Measurements from ENCODE around the gene WNK1.
"Not testable (repeated sequence)": the region's sequence is repeated elsewhere in the genome, so short reads cannot be mapped to it uniquely, and the experiment has no call there.

WNK1 gene

DNA sequence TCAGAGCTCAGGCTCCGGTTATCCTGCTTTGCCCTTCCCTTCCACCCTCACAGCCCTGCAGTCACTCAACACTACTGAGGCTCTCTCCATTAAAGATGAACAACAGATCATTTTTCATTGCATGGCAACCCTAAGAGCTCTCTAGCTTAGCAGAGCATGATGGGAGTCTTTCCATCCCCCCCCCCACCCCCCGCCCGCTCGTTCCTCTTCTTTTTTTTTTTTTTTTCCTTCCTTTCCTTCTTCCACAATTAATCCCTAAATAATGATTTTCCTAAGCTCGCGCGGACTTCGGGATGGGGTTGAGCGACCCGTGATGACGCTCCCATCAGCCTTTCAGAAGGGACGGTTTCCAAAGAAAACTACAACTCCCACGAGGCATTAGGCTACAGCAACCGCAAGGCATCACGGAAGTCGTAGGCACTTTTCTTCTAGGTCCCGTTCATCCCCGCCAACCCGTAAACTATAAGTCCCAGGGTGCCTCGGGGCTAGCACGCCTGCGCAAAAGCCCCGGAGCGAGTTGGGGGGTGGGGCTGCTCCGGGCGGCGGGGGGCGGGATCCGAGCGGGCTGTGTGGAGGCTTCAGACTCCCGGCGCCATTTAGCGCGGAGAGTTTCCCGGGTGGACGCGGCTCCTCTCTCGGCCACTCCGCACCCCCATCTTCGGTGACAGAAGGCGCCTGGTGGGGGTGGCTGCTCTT, at the start of gene WNK1:
TSS of gene WNK1 (plus strand) at position 581 of the 696 bp plus-strand sequence. CDS start 987 bp downstream, outside the sequence.
- DNase-seq (ENCODE audit: low spot score) = peak; percentile 99

DNA sequence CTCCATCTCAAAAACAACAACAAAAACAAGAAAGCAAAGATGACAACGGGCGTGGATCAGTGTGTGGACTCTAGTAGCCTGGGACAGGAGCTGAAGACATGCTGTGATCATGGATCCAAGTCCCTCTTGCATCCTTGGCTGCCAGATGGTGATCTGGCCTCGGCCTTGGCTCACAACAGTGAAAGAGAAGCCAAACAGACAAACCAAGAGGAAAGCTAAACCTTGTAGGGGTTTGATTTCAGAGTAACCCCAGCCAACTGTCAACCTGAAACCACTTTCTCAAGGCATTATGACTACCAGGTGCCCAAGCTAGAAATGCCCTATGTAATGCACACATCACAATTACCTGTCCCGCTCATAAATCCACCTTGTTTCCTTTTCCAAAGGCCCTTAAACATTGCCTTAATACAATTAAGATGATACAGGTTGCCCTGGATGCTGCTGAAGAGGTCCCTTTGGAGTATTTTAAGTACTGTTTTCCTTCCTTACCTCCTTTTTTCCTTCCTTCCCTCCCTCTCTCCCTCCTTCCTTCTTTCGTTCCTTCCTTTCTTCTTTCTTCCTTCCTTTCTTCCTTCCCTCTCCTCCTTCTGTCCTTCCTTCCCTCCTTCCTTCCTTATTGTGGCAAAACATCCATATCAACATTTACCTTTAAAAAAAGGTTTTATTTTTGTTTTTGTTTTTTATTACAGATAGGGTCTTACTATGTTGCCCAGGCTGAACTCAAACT, 47.7 kb upstream of the WNK1 start:
- DNase-seq (ENCODE audit: low spot score) = no peak

DNA sequence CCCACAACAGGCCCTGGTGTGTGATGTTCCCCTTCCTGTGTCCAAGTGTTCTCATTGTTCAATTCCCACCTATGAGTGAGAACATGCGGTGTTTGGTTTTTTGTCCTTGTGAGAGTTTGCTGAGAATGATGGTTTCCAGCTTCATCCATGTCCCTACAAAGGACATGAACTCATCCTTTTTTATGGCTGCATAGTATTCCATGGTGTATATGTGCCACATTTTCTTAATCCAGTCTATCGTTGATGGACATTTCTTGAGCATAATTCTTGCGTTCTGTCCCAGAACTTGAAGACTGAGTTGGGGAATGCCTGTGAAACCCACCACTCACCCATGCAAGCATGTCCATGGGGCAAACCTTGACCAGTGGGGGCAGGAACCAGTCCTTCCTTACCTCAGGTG, 44.3 kb upstream of the WNK1 start:
- not testable (repeated sequence) for DNase-seq (ENCODE audit: low spot score)

DNA sequence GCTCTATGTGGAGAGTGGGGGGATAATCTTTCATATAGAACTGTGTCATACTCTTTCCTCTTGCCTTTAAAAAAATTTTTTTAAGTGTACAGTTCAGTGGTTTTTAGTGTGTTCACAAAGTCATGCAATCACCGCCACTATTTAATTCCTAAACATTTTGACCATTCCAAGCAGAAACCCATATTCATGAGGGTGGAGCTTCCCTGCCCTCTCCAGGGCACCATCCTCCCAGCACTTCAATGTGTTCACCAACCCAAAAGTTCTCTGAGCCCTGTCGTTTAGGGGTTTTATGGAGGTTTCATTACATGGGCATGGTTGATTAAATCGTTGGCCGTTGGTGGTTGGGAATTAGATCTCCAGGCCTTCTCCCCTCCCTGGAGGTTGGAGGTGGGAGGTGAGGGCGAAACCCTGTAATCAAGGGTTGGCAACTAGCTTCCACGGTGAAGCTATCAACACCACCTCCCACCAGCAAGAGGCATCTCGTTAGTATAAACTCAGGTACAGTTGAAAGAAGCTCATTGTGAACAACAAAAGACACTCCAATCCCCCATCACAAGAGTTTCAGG, 42.8 kb upstream of the WNK1 start:
- DNase-seq (ENCODE audit: low spot score) = no peak

DNA sequence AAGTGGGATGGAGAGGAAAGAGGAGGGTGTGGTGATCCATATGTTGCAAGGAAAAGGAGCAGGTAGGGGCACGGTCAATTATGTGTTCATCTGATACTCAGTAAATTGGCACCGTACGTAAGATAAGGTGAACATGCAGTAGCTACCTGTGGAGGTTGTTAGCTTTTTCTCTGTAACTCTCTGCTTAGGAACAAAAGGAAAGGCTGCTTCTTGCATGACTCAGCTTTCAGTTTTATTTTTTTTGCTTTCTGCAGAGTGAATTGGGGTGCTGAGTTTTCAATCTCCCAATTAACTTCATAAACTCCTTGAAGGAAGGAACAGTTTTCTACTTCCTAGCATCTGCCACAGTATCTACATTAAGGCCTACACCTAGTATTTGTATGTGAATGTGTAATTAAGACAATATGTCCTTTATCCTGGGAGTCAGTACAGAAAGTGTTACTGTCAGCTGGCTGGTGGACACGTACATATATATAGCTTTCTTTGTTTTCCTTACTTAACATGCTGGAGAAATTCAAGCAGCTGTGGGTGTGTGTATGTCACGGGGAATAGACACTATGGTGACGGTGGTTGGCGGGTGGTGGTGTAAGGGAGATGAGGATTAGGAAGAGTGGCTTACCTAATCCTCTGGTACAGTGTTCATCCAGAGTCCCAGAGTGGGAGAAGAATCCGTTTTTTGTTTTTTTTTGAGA, 40.1 kb upstream of the WNK1 start:
- peak; percentile 85 for DNase-seq (ENCODE audit: low spot score)

DNA sequence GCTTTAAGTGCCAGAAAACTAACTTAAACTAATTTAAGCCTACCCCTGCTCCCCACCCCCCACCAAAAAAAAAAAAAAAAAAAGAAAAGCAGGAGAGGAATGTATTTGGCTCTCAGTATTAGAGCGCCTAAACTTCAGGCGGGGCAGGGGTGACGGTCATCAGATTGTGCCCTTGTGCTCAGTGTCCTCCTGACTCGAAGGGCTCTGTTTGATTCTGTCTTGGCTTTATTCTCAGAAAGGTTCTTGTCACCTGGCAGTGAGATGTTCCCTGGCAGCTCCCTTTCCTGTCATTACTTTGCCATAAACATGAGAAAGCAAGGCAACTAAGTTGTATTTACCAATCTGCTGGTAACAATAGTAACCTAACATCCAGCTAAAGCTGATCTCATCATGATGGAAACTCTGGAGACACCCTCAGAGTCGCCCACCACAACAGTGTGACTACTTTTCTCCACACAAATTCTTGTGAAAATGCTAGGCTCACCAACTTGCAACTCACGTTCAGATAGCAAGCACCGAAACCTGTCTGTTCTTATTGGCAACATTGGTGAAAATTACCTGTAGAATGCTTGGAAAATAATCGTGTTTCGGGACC, 39.0 kb upstream of the WNK1 start:
- DNase-seq (ENCODE audit: low spot score) = no peak

DNA sequence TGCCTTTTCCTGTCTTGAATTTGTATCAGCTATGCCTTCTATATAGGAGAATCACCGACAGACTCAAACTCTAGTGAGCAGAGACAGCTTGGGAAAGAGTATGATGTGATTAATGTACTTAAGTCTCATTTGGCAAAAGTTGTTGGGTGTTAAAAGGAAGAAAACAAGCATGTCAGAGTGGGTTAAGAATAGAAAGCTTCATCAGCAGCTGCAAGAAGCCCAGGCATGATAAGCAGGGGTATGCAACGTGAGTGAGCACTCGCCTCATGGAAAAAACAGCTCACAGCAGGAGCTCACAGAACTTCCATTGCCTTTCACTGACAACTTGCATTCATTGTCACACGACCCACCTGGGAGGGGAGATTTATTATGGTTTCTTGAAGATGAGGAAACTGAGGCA, 35.9 kb upstream of the WNK1 start:
- DNase-seq (ENCODE audit: low spot score) = no peak

DNA sequence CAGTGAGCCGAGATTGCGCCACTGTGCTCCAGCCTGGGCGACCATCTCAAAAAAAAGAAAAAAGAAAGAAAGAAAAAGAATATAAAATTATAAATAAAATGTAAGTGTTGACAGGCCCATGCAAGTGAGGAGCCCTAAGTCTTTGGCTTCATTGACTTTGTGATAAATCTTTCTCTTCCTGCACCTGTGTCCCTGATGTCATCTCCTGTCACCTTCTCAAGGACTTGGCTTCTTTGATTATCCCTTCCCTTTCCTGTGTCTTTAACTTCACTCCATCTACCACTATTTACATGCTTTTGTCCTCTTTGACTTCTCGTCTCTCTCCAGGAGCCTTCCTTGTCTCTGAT, 33.6 kb upstream of the WNK1 start:
- no peak for DNase-seq (ENCODE audit: low spot score)

DNA sequence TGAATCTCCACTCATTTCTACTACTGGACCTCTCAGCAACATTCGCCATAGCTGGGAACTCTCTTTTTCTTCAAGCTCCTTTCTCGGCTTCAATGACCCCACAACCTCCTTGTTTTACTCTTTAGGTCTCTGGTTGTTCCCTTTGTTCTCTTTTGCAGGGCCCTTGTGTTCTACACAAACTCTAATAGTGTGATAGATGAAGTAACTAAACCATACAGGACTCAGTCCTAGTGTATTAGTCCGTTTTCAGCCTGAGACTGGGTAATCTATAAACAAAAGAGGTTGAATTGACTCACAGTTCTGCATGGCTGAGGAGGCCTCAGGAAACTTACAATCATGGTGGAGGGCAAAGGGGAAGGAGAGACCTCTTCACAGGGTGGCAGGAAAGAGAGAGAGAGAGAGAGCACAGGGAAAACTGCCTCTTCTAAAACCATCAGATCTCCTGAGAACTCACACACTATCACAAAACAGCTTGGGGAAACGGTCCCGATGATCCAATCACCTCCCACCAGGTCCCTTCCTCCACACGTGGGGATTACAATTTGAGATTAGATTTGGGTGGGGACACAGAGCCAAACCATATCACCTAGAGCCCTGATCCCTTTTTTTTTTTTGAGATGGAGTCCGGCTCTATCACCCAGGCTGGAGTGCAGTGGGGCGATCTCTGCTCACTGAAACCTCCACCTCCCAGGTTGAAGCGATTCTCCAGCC, 32.0 kb upstream of the WNK1 start:
- no peak for DNase-seq (ENCODE audit: low spot score)

DNA sequence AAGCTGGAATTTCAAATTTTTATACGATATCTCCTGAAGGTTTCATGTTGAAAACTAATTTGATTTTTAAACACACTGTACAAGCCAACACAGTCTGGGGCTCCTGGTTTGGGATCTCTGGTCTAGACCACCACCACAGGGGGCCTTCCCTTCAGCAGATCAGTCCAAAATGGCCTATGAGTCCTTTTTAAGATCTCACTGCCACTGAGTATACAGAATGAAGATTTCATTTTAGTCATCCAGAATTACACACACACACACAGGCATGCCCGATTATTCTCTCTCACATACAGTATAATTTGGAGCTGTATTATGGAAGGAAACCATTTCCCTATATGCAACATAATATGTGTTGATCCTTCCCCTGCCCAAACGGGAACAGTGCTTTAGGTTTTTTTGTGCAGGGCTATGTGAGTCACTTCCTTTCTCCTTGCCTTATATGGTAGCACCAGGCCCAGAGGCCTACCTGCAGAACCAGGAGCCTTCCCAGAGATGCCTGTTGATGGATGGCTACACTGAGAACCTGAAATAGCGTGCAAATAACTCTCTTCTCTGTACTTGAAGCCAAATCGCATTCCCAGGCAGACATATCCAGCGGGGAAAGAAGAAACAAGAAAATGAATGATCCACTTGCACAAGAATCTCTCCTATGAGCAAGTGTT, 28.1 kb upstream of the WNK1 start:
- DNase-seq (ENCODE audit: low spot score) = no peak

DNA sequence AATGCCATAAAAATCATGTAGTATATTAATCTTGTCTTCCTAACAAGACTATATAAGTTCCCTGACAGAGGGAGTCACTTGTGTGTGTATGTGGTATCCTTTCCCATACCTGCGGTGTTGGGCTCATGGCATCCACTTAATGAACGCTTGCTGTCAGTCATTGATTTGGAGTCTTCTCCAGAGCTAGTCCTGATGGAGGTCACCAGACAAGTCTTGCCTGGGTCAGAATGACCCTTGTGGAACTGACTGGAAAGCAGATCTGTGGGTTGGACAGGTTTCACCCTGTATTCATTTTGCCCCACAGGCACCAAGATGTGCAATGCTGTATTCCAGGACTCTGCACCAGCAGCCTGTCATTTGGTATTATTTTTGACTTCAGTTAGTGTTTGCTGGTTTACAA, 27.3 kb upstream of the WNK1 start:
- no peak for DNase-seq (ENCODE audit: low spot score)

DNA sequence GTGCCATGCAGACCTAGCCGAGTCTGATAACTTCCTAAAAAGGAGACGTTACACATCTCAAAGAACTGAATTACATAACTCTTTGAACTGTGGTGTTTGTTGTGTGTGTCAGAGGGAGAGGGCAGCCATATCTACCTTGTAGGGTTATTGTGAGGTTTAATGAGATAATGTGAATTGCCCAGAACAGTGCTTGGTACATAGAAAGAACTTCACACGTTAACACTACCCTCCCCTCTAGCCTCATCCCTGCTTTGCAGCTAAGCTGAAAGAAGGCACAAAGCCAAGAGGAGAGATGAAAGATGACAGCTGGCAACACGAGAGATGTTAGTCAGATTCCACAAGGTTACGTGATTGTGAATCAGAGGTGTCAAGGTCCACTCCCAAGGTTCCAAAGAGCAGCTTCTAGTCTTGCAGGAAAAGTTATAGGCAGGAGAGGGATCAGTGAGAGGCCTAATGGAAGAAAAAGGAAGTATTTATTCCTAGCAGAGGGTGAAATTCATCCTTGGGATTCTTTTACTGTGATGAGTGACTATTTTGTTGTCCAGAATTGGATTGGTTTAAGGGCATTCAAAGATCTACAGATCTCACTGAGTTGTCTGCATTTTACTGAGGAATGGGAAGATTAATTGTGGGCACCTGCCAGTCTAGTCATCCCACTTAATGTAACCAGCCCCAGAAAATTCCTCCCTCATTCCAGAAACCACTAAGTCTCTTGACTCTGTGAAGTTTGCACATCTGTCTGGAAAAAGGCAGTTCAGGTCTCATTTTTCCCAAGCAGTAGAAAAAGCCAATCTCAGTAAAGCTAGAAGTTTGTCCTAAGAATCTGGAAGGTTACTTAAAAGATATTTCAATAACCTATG, 25.9 kb upstream of the WNK1 start:
- no peak for DNase-seq (ENCODE audit: low spot score)

DNA sequence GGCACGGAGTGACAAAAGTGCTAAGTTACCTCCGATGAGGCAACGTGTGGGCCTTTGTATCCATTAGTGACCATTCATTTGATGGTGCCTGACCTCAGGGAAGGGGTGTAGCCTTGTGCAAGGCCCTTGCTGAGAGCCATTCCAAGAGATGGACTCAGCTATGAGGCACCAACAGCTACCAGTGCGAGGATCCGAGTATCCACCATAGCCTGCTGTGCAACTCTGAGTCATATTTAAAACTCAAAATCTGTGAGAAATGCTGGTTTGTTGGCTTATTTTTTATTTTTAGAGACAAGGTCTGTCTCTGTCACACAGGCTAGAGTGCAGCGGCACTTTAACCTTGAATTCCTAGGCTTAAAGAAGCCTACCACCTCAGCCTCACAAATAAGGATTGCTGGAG, 25.1 kb upstream of the WNK1 start:
- DNase-seq (ENCODE audit: low spot score) = no peak

DNA sequence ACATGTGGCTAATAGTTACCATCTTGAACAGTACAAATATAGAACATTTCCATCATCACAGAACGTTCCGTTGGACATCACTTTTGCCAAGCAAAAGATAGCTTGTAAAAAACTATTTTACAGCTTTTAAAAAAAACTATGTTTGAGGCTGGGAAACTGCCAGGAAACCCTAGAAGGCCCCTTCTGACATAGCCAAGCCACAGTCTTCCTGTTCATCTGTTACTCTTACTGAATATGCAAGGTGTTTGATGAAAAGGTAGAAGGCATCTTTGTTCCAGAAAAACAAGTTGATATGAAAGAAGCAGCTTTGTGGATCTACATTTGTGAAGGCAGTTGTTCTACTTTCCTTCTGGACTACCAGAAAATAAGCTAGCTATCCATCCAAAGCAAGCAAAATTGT, 23.6 kb upstream of the WNK1 start:
- no peak for DNase-seq (ENCODE audit: low spot score)

DNA sequence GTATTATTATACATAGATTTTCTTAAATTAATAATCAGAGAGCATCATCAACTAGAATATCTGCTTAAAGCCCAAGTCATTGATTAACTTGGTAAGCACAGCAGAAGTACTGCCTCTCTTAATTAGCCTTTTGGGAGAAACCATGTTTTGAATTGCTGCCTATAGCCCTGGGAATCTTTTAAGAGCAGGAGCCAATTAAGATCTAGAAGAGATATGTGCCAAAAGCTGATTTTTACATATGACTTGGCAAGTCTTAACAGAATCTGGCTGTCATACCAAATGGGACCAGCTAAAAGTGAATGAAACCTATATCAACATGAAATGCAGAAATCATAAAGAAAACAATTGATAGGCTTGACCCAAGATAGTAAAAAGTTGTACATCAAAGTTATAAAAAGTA, 23.2 kb upstream of the WNK1 start:
- DNase-seq (ENCODE audit: low spot score) = no peak

DNA sequence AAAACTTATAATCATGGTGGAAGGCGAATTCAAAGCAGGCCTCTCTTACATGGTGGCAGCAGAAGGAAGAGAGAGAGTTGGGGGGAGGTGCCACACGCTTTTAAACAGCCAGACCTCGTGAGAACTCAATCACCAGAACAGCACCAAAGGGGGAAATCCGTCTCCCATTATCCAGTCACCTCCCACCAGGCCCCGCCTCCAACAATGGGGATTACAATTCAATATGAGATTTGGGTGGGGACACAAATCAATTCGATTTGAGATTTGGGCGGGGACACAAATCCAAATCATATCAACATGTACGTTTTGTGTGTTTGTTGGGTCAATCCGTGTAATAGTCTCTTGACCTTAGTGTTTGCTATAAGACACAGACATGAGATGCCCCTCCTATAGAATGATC, 21.8 kb upstream of the WNK1 start:
- DNase-seq (ENCODE audit: low spot score) = no peak

DNA sequence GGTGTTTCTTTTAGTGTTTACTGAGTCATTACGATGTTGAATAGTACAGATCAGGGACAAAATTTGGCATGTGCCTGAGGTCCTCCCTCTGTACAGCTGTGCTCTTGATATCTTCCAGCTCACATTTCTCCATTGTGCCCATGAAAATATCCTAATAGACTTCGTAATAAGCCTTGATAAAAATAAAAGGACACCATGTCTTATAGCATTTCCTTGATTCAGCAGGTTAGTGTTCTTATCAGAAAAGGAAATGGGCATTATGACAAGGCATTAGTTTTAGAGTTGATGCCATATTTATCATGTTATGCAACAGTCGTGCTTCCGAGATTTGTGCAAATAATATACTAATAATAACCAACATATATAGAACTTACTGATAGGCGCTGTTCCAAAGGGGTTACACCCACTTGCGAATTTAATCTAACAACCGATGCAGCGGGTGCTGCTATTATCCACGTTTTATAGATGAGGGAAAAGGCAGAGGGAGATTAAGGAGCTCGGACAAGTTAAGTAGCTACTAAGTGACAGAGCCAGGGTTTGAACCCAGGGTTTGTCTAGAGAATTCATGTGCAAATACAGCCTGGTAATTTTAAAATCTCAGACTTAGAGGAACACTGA, 15.1 kb upstream of the WNK1 start:
- no peak for DNase-seq (ENCODE audit: low spot score)

DNA sequence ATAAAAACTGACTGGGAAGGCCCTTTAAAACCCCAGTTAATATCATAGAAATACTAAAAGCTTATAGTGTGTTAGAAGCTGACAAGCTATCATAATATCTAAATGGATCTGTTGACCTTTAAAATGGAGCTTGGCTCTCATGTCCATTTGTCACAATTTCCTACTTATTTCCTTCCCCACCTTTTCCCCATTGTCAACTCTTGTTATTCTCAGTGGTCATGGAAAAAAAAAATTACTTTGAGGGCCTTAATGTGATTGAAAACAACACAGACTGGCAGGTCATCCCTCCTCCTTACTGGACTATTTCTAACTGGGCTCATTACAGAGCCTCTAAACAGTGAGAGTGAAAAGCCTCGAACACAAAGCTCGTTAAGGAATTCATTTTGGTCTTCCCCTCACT, 13.7 kb upstream of the WNK1 start:
- no peak for DNase-seq (ENCODE audit: low spot score)

DNA sequence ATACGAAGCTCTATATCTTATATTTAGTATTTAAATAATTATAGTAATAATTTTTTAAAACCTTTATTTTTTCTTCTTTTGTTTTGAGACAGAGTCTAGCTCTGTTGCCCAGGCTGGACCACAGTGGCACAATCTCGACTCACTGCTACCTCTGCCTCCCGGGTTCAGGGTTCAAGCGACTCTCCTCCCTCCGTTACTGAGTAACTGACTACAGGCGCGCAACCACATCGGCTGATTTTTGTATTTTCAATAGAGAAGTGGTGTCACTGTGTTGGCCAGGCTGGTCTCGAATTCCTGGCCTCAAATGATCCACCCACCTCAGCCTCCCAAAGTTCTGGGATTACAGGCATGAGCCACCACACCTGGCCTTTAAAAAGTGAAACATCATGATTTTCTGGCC, 13.0 kb upstream of the WNK1 start:
- DNase-seq (ENCODE audit: low spot score) = no peak

DNA sequence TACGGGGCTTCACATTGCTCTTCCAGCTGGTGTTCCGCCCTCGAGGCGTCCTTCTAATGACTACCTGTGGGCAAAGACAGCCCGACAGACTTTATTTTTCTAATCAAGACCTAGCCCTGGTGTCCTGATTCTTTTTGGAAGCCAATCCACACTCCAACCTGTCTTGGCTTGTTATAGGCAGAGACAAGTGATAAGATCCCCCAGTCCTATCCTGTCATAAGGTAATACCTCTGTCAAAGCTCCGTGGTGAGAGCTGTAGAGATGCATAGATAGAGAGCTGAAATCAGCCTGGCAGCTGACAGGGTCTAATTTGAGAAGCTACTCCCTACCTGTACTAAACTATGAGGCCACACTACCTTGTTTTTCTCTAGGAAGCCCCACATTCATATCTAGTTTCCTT, 11.5 kb upstream of the WNK1 start:
- no peak for DNase-seq (ENCODE audit: low spot score)
